Right lobe of liver (tissue), 6 donors: ENCODE data around the gene RBFOX1. TPM values are rescaled to one million over a fixed set of nuclear protein-coding genes. Genes with fewer than 3 reads are reported as not detected.

Experiments
- ATAC-seq, 4 donors: fragments of 200-7000 bp; cut with Tn5 transposase; one replicate each; pipeline ENCODE4 v1.9.1; 2020; ENCODE audit warnings: mild to moderate bottlenecking in 4 of 4, moderate library complexity in 4 of 4
- DNase-seq, 3 donors: peaks; one replicate each; pipeline ENCODE4 v3.0.0-alpha.2; 2020
- H3K27ac ChIP-seq, 3 donors: fragments of 200-600 bp; one replicate each; pipeline ENCODE4 v1.8.0; 2022
- H3K27me3 ChIP-seq, 2 donors: fragments of 200-600 bp; one replicate each; pipeline ENCODE4 v1.8.0; 2022
- H3K36me3 ChIP-seq, 4 donors: fragments of 200-600 bp; sonication (generic) in 1 of 4; one replicate each; pipeline versions ENCODE4 v1.5.1 to v1.8.0; 2017 to 2022; ENCODE audit warnings: control low read depth in 1 of 4
- H3K4me1 ChIP-seq, 4 donors: fragments of 200-600 bp; sonication (generic) in 1 of 4; one replicate each; pipeline versions ENCODE4 v1.5.1 to v1.8.0; 2017 to 2022; ENCODE audit warnings: control low read depth in 1 of 4
- H3K4me3 ChIP-seq, 3 donors: fragments of 200-600 bp; one replicate each; pipeline ENCODE4 v1.8.0; 2022
- H3K9me3 ChIP-seq, 4 donors: fragments of 200-600 bp; sonication (generic) in 1 of 4; one replicate each; pipeline versions ENCODE4 v1.5.1 to v1.8.0; 2017 to 2022; ENCODE audit warnings: control low read depth in 1 of 4
- CTCF ChIP-seq, 4 donors: fragments of 200-600 bp in 3 of 4; fragments of 450-650 bp in 1 of 4; IDR thresholded peaks; one replicate each; pipeline versions ENCODE4 v1.5.1 to v1.8.0; 2016 to 2022; ENCODE audit warnings: antibody characterized with exemption in 4 of 4, mild to moderate bottlenecking in 2 of 4
- POLR2A ChIP-seq: fragments of 450-650 bp; IDR thresholded peaks from one replicate; pipeline ENCODE4 v1.6.1; 2017; ENCODE audit warnings: antibody characterized with exemption, mild to moderate bottlenecking
- WGBS: methylation state at CpG from one replicate; pipeline ENCODE4 v1.1.6; 2018; ENCODE audit warnings: low coverage, low lambda C conversion rate; ENCODE audit not compliant: insufficient coverage; ENCODE audit errors: missing lambda C conversion rate; 5-methylcytosine and 5-hydroxymethylcytosine counted together
- intact Hi-C, 2 donors: fragments of 100-400 bp; cut with DNase I; formaldehyde crosslinking; loops; one replicate each; pipeline versions ENCODE4 v1.11.2 to v1.14.1; 2022
- long read RNA-seq: library from polyadenylated mRNA; unstranded; transcript quantifications from one replicate; pipeline ENCODE4 v2.0.0, GENCODE V29; 2019
- total RNA-seq, 6 experiments: library from RNA; depleted of rRNA in 2 of 6; stranded (reverse); fragments of >200 nt in 2 of 6; fragmentation: NEBNext Ultra II Directional in 3 of 6; extraction: Animal tissue kit (Norgen Biotek cat#: 25700) in 3 of 6; gene quantifications; one replicate each; pipeline versions ENCODE4 v1.1.0 to v1.2.4, GENCODE V29; 2016 to 2023
- donor health status: DM: no; HTN: yes; CAD: no.
- donor health status: DM: no; HTN: no; CAD: no.
- donor health status: DM: no; HTN: no; CAD: no.
- donor health status: DM: no; HTN: yes; CAD: no.
- donor health status: DM: no; HTN: yes; CAD: no.

The RBFOX1 gene
- under 1 TPM in 1 of 6 experiments, not detected in 5; 0.19 TPM for total RNA-seq
- long read RNA-seq, result 0 reads

GRCh38 chr16:7332611-7333010 is at the start of gene RBFOX1:
Gene RBFOX1, plus strand, starts transcription at chr16:7332845.
- WGBS, result 62% methylated on average over 7 of the region's 8 CpGs
- Histone ChIP-seq H3K4me3 (no peak within 1 kb of the TSS), H3K36me3 (no peaks in the 10 kb centered on the region), H3K27ac (no peak within 1 kb of the TSS), H3K9me3 (no peaks in the 10 kb centered on the region), H3K4me1 (no peaks in the 10 kb centered on the region), H3K27me3 (no peaks in the 10 kb centered on the region)
- intact Hi-C loops, result no loop called here
- no peak for DNase-seq
- no peak for TF ChIP-seq CTCF (IDR thresholded peaks at IDR 0.05)
- TF ChIP-seq POLR2A, result no peak
- no peak for ATAC-seq

DNA sequence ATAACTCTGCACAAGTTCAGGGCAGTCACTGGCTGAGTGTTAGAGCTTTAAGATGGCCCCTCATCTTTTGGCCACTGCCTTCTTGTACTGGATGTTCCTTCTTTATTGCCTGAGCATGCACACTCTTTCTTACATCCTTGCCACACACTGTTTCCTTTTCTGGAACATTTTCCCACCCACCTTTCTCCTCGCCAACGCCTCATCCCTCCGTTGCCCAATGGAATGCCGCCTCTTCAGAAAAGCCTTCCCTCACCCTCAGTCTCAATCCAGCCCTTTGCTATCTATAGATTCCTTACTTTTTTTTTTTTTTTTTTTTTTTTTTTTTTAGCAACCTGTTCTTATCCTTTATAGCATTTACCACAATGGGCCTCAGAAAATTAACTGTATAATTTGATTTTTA is 47.9 kb upstream of the RBFOX1 start:
- no peaks in the 10 kb centered on the region for H3K27me3 ChIP-seq

GRCh38 chr16:7285520-7285919 is 47.1 kb upstream of the RBFOX1 start:
- no peak overlapping the region for H3K4me3 ChIP-seq
- ATAC-seq (no peak), DNase-seq (no peak)
- no peak overlapping the region for H3K27ac ChIP-seq
- H3K4me1 ChIP-seq, result no peaks in the 10 kb centered on the region
- H3K9me3 ChIP-seq, result no peaks in the 10 kb centered on the region
- H3K27me3 ChIP-seq, result no peaks in the 10 kb centered on the region
- 35% methylated on average over 2 of the region's 2 CpGs for WGBS
- intact Hi-C loops, result no loop called here
- no peaks in the 10 kb centered on the region for H3K36me3 ChIP-seq
- TF ChIP-seq POLR2A (no peak), CTCF (IDR thresholded peaks at IDR 0.05) (no peak)

More for the DNA sequence above, 47.9 kb upstream of the RBFOX1 start:
- Histone ChIP-seq H3K27ac (no peak overlapping the region), H3K4me1 (no peaks in the 10 kb centered on the region), H3K36me3 (no peaks in the 10 kb centered on the region), H3K9me3 (no peaks in the 10 kb centered on the region), H3K4me3 (no peak overlapping the region)
- TF ChIP-seq POLR2A (no peak), CTCF (IDR thresholded peaks at IDR 0.05) (no peak)
- ATAC-seq, result no peak
- intact Hi-C loops, result no loop called here
- no peak for DNase-seq
- 63% methylated on average over 4 of the region's 4 CpGs for WGBS

- no peaks in the 10 kb centered on the region for H3K36me3 ChIP-seq
- no peak overlapping the region for H3K4me3 ChIP-seq
- H3K9me3 ChIP-seq, result no peaks in the 10 kb centered on the region
- no peak overlapping the region for H3K27ac ChIP-seq
- DNase-seq (no peak), ATAC-seq (no peak)
- 78% methylated on average over 3 of the region's 3 CpGs for WGBS
- H3K27me3 ChIP-seq, result no peaks in the 10 kb centered on the region
- no peak for TF ChIP-seq CTCF (IDR thresholded peaks at IDR 0.05)
- TF ChIP-seq POLR2A, result no peak
- H3K4me1 ChIP-seq, result no peaks in the 10 kb centered on the region
- intact Hi-C loops, result no loop called here
These were observed 43.3 kb upstream of the RBFOX1 start for GRCh38 chr16:7289299-7289698.

DNA sequence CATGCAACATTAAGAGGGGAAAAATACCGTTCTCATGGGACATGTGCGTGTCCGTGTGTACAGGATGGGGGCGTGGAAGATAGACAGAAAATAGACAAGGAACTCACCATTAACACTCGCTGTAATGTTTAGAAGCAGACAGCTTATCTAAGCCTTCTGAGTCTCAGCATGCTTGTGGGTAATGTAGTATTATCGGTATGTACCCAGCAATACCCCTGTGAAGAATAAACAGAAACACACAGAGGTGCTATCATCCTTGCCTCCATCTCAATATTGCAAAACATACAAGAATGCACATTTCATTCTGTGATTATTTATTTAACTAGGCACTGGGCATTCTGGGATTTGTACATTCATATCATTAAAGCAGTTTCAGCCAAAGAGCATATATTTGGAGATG is 42.0 kb upstream of the RBFOX1 start:
- Histone ChIP-seq H3K4me1 (no peaks in the 10 kb centered on the region), H3K9me3 (no peaks in the 10 kb centered on the region), H3K27ac (no peak overlapping the region), H3K4me3 (no peak overlapping the region), H3K36me3 (no peaks in the 10 kb centered on the region), H3K27me3 (no peaks in the 10 kb centered on the region)
- no peak for TF ChIP-seq CTCF (IDR thresholded peaks at IDR 0.05)
- TF ChIP-seq POLR2A, result no peak
- ATAC-seq, result no peak
- WGBS, result 54% methylated on average over 6 of the region's 6 CpGs
- DNase-seq, result no peak
- intact Hi-C loops, result no loop called here
